SW 1271 (cell line): Measurements from ENCODE around the gene NFE2L3.
A peak's percentile ranks its signal among the peaks of the same experiment; 100 is the strongest.
"Not testable (repeated sequence)": the region's sequence is repeated elsewhere in the genome, so short reads cannot be mapped to it uniquely, and the experiment has no call there.

ENCODE experiments used
- DNase-seq, 2 experiments: peaks; one replicate each; lab custom pipeline; 2025; lab: John Stamatoyannopoulos, UW

The NFE2L3 gene

DNA sequence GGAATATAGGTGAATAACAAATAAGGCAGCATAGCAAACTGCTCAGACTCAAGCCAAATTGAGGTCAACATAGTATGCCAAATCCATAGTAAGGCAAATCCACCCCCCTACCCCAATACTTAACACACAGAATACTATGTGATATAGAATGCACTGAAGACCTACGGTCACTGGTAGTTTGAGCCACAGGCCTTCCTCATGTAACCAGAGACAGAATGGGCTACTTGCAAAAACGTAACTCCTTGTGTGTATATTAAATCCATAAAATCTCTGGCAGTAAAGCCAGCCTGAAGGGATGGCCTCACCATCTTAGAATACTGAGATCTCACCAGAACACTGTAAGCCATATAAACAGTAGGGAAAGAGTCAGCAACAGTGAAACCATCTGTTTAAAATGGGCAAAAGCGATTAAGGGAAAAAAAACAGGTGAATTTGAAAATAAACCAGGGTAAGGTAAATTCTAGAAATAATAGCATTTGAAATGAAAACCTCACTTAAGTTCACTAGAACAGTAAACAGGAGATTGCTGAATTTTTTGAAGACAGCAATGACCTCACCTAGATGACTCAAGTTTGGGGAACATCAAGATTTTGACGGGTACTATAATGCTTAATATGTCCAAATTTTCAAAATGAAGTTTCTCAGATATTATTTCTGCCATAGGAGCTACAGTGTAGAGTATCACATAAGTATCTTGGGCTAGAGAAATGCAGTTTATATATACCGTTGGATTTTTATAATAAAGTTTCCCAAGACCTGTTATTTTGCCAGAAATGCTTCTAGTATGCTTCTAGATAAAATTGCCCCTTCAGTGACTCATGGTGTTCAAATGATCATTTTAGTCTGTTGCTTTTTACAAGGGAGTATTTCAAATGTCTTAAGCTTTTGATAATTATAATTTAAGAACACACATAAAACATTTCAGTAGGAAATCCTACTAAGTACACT is 34.6 kb downstream of the NFE2L3 start:
- DNase-seq = peak in 1 of 2 experiments; percentile 44

DNA sequence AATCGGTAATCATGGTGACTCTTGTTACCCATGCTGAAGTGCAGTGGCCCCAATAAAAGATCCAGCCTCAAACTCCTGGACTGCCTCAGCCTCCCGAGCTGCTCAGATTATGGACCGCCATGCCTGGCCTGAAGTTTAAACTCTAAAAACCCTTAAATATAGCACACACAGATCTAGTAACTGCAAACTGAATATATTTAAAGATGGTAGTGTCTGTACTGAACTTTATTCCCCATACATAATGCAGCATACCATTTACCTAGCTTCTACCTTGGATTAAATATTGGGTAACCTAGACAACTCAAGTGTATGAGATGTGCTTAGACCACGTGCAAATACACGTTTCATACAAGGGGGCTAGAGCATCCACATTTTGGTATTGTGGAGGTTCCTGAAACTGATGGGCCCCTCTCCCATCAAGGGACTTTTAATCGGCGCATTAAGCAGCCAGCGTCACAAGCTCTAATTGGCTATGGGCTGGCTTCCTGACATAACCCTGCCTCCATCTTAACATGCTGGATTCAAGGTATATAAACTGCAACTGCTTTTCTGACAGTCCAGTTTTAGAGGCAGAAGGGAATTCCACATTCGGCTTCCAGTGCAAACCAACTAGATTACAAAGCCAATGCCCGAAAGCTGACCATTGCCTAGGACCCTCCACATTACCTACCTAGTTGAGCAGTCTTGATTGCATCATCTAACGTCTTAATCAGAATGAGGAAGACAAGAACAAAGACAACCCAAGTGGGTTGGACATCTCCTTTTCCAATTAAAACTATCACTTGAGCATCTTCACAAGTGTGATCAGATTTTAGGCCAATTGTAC is 35.6 kb downstream of the NFE2L3 start:
- DNase-seq = peak in 1 of 2 experiments; percentile 47

DNA sequence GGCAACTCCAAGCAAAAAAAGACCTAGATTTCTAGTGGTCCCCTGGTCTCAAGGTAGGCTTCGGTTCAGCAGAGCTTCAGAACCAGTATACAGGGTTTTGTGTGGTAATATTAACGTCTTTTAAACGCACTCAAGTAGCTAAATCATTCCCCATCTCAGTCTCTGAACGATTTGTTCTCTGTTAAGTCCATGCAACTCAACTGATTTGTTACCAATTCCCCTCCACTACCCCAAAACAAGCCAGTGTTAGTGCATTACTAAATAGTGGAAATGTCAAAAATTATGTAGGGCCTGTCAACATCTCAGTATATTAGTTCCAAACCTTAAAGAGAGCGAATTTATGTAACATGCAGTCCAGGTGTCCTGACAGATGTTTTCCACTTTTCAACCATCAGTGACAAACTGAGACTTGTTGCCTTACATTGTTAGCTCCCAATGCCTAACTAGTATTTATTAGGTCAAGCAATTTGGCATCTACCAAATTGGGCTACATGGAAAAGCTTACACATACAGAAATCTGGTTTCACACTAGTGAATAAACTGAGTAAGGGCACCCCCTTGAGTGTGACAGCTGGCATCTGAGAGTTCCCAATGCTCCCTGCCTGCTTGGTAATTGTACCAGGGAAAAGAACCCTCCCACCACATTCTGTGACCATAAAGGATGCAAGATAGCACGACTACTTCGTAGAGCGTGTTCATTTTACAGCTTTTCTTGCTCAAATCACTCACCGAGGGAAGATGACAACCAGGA is 36.4 kb downstream of the NFE2L3 start:
- no peak for DNase-seq

DNA sequence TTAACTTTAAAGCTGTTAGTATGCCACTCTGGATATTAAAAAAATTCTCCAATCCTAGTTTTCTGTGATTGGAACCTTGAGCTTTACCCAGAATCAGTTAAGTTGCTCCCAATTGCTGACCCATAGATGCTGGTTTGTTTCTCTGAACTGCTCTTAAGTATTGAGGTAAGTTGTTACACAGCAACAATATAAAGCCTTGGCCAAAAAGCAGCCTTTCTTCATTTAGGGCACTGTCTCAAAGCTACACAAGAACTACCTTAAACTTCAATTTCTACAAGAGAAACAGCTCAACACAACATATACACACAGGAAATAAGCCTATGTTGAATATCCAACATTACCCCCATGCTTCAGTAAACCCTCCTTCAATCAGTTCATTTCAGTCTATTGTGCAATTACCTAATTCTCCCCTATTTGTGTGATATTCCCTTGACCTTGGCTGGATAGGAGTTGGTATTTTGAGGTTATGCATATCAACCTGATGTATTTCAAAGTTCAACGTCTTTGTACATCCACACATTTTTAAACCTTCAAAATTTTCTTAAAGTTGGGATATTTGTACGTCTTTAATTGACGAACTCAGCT is 37.1 kb downstream of the NFE2L3 start:
- no peak for DNase-seq

DNA sequence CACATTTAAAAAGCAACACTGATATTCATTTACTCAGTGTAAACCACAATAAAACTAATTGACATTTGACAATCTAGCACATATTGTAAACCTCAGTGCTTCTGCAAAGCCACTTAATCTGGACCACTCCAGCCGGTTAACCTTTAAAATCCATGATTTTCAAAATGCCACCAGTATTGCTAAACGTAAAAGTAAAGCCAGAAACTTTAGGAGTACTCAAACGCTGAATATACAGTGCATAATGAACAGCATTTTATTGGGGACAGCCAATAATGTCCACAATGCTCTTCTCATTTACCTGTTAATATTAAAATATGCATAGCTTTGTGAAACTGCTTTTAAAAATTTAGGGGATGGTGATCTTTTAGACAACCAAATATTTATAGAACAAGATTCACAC is 37.7 kb downstream of the NFE2L3 start:
- no peak for DNase-seq

DNA sequence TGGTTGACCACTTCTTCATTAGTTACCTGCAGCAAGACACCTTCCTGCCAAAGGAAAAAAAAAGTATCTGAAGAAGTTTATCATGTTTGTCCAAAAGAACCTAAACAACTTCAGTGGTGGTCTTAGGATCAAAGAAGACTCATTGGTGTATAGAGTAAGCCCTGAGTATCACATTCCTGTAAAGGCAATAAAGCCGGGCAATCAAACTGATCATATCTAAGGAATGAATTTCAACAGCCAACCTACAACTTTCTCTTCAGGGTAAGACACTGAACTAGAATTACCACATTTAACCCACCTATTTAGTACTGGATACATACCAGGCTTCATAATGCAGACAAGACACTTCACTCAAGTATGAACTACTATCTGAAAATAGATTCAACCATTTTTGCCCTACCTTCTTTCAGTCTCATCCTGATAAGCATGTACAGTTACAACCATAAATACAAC is 38.4 kb downstream of the NFE2L3 start:
- DNase-seq = no peak

DNA sequence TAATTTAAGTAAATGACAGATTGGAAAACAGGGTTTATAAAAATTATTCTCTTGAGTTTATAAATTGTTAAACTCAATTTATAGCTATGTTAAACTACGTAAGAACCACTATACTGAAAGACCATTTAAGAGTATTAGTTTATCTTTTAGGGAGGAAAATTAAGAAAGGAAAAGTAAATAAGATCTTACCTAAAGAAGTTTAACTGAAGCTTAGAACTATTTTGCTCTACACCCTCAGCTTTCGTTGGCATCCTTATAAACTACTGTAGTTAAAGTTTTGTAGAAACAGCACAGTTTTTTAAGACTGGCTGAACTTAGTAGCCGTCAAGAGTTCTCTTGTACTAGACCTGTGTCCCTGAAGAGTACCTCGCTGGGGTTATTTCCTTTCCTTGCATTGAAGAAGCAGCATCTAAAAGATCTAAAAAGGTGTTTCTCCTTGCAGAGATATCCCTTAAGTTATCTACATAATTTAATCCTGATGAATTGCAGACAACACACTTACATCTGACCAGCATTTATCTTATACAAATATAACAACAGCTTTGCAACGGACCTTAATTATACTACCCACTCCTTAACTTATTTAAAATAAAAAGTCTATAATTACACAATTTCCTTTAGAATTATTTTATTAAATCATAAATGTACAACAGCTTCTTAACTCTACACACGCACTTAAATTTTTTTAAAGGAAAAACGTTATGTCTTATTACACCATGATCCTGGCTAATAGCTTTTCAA is 39.4 kb downstream of the NFE2L3 start:
- no peak for DNase-seq

DNA sequence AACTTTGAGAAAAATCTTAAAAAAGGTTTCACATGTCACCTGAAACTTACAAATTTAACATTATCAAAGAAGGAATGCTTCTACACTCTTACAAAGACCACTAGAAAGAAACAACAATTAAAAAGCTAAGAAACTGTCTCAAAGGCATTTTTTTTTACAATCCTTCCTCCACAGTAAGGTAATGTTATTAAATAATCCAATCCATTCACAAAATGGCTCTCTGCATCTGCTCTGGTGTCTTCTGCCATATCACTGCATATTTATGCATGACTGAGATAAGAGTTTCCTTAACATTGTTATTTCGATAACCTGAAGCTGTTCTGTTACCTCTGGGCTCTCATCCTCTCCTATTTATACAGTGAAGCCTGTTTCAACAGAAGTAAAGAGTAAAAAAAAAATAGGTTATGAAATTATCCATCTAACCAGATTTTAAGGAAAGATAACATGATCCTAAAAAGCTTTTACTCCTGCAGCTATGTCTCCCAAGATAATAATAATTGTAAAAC is 40.0 kb downstream of the NFE2L3 start:
- no peak for DNase-seq

DNA sequence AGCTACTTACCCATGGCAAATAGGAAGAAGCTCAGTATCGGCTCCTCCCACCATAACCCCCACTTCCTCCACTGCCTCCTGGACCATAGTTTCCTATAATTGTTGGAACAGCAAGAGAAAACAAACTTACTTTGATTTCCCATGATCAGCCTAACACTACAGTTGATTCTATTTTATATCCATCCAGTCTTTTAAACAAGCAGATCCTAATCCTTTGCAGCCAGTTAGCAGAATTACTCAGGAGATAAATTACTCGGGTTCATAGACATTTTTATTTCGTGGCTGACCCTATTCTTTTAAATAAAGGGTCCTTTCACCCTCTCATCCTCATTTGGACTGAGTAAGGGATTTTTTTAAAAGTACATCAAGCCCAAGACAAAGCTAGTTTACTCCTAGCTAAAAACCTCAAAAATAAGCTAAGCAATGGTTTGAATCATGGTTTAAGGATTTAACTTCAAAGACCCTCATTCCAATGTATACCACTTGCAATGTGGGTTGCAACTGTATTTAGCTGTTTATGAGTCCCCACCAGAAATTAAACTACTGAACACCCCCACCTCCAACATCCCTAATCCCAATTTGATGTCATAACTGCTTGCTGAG is 40.6 kb downstream of the NFE2L3 start:
- DNase-seq = no peak

DNA sequence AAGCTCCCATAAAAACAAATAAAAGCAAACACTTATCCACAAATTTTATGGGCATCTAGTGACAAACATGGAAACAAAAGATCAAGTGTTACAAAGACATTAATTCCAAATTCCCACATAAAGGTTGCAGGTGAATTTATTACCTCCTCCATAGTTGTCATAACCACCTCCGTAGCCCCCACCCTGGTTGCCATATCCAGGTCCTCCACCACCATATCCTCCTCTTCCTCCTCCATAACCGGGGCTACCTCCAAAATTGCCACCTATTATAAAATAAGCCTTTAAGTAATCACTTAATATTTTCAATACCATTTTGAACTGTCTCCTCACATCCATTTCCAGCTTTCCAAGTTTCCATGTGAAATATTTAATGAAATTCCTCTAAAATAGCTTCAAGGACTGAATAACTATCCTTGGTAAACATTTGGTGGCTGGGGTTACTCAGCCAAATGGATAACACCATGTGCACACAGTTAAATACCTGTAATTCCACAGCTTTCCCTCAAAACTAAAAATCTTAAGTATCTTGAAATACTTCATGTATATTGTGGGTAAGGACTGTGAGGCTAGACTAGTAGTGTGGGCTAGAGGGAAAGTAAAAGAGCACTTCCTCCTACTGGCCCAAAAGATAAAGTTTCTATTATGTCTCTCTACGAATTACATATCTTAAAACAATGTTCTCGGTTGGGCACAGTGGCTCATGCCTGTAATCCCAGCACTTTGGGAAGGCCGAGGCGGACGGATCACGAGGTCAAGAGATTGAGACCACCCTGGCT is 41.6 kb downstream of the NFE2L3 start:
- no peak for DNase-seq

DNA sequence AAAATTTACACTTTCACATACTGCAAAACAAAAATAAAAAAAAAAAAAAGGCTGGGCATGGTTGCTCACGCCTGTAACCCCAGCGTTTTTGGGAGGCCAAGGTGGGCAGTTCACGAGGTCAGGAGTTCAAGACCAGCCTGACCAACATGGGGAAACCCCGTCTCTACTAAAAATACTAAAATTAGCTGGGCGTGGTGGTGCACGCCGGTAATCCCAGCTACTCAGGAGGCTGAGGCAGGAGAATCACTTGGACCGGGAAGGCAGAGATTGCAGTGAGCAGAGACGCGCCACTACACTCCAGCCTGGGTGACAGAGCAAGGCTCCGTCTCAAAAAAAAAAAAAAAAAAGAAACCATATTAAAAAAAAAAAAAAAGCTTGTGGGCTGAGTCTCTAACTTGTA is 42.8 kb downstream of the NFE2L3 start:
- not testable (repeated sequence) for DNase-seq

DNA sequence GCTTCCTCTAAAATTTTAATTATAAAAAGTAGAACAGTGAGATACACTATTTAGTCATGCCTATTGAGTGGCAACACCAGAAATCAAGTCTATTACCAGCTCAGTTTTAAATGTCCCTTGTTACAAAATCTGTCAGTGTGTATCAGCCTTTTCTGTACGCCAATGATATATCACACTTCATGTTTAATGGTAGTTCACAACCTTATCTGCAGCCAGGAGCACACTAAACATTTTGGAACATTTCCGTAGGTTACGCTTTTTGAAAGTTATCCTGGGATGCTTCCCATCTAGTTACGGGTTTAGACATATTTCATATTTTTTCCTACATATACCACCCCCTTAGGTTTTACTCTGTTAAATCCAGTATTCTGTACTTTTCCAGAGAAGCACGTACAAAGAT is 43.2 kb downstream of the NFE2L3 start:
- DNase-seq = no peak

DNA sequence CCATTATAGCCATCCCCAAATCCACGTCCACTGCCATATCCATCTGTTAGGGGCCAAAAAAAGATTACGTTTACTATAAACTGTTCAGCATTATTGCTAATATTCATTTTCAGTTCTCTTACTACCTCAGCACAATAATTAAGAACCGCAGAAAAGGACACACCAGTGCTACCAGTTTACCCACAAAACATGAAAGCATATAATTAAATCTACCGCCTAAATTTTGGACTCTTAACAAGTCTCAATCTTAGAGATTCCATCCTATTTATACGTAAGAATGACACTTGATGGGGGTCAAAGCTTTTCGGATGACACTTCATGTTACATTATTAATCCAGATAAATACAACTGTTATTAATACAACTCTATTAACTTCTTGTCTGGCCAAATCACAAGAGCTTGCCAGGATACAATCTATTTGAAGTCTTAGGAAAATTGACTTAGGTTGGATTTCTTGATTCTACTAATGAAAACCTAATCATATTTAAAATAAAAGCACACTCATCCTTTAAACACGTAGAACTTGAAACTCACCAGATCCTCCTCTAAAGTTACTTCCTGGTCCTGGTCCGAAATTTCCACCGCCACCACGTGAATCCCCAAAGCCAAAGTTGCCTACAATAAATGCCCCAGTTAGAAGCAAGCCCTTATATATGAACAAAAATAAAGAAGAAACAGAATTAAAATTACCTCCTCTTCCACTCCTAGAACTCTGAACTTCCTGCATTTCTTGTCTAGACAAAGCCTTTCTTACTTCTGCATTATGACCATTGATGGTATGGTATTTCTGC is 44.1 kb downstream of the NFE2L3 start:
- no peak for DNase-seq

DNA sequence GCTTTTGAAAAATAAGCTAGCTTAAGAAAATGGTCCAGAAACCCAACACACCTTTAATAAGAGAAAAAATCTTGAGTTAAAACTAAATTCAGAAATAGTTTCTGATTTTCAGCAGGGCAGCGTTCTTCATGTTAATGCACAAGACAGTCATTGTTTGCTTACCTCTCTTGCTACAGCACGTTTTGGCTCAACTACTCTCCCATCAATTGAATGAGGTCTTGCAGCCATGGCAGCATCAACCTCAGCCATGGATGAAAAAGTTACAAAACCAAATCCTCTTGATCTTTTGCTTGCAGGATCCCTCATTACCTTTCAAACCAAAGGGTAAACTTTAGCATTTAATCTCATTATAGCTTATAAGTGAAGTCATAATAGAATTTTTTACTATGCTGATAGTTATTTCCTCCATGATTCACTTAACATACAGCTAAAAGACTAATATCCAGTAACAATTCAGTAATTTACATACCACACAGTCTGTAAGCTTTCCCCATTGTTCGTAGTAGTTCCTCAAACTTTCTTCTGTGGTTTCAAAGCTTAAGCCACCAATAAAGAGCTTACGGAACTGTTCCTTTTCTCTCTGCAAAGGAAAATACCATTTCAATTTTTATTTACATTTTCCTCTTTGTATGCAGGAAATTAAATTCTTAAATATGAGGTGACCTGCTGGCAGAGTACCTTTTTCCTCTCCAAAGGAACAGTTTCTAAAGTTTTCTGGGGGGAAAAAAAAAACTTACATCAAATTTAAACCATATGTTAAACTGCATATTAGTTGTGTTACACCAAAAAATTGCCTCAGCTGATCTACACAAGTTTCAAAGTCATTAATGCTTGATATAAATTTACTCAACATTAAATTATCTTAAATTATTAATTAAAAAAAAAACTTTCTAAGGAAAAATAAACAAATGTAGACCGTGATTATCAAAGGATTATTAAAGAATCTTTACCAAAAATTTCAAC is 45.4 kb downstream of the NFE2L3 start:
- peak in 1 of 2 experiments; percentile 30 for DNase-seq

DNA sequence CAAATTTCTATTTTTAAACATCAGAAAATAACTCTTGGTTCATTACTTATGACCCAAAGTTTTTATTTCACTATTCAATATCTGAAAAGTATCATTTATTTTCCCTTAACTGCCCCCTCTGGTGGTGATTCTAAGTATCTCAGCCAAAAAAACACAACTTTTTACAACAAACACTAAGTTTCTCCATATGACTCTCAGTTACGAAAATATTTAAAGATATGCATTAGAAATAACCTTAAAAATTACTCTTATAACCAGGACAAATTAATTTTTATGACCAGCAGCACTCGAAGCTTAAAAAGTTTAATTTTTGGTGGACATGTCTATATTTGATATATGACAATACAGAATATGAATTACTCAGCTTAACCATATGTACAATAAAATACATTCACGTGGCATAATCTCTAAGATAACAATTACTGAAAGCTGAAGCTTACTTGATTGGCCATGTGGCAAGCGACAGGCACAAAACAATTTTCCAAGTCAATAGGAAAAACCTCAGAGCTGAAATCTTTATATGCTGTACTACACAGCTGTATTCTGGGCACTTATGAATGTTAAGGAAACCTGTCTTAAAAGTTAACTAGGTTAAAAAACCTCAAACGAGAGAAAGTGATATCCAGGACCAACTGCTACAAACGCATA is 46.3 kb downstream of the NFE2L3 start:
- DNase-seq = peak in 1 of 2 experiments; percentile 49

DNA sequence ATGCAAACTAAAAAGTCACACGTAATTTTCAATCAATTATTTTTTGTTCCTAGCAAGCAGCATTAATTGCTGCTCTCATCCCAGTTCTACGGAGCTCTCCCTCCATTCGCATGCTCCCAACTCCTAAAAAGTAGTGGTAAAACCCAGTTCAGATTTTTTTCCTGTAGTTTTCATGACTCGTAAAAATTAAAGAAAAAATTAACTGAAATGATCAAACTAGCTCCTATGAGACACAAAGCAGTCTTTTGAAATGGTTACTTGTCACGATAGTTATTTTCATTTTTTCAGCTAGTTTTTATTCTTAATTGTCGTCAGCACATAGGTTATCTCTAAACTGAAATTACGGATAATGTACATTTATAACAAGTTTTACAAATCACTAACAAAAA is 46.8 kb downstream of the NFE2L3 start:
- no peak for DNase-seq
